NCI-H446 (cell line): Measurements from ENCODE around the gene ACAP3.
"Not testable (repeated sequence)": the region's sequence is repeated elsewhere in the genome, so short reads cannot be mapped to it uniquely, and the experiment has no call there.

ENCODE experiments used
- DNase-seq, 2 experiments: peaks; one replicate each; lab custom pipeline; 2025; lab: John Stamatoyannopoulos, UW

ACAP3 gene

GRCh38 chr1:1330366-1331067, 22.8 kb upstream of the ACAP3 start:
- DNase-seq: no peak

GRCh38 chr1:1329304-1330210, 21.8 kb upstream of the ACAP3 start:
- no peak for DNase-seq

- DNase-seq: no peak
Observed at GRCh38 chr1:1328254-1328653, 20.5 kb upstream of the ACAP3 start.

GRCh38 chr1:1327291-1327690, 19.6 kb upstream of the ACAP3 start:
- no peak for DNase-seq

- no peak for DNase-seq
Observed at GRCh38 chr1:1326075-1326605, 18.4 kb upstream of the ACAP3 start.

GRCh38 chr1:1325288-1326074, 17.8 kb upstream of the ACAP3 start:
- no peak for DNase-seq

- peak; percentile 86 to 97 for DNase-seq
Observed at GRCh38 chr1:1324524-1325287, 17.0 kb upstream of the ACAP3 start, which contains the start of the genes CPTP and INTS11. Gene CPTP (plus strand): TSS chr1:1324802. CDS start chr1:1326911, 2,109 bp downstream. Gene INTS11 (minus strand): TSS chr1:1324660. CDS start chr1:1324608, 52 bp downstream.

GRCh38 chr1:1324084-1324523, 16.4 kb upstream of the ACAP3 start:
- no peak for DNase-seq

- DNase-seq: no peak
Observed at GRCh38 chr1:1322952-1323351, 15.2 kb upstream of the ACAP3 start.

GRCh38 chr1:1322418-1322817, 14.7 kb upstream of the ACAP3 start:
- DNase-seq: no peak

GRCh38 chr1:1321477-1321876, 13.7 kb upstream of the ACAP3 start:
- no peak for DNase-seq

GRCh38 chr1:1320666-1321448, 13.1 kb upstream of the ACAP3 start:
- DNase-seq: no peak

GRCh38 chr1:1319646-1319941, 11.9 kb upstream of the ACAP3 start:
- DNase-seq: no peak

GRCh38 chr1:1318777-1319645, 11.3 kb upstream of the ACAP3 start:
- DNase-seq: no peak

- DNase-seq: peak; percentile 87
Observed at GRCh38 chr1:1318131-1318652, 10.5 kb upstream of the ACAP3 start.

GRCh38 chr1:1317420-1317819, 9.7 kb upstream of the ACAP3 start:
- DNase-seq: no peak

GRCh38 chr1:1316199-1316598, 8.5 kb upstream of the ACAP3 start:
- DNase-seq: not testable (repeated sequence)

- DNase-seq: no peak
Observed at GRCh38 chr1:1315435-1315954, 7.8 kb upstream of the ACAP3 start.
